HG03039 (cell line): ENCODE measurements around the gene UTY.

Experiments used
- ATAC-seq: cut with Tn5 transposase; IDR thresholded peaks from one replicate; pipeline ENCODE4 v1.9.1; 2021; ENCODE audit warnings: mild to moderate bottlenecking, moderate library complexity; ENCODE audit not compliant: unreplicated experiment

UTY gene

GRCh38 chrY:13416869-13417661 lies 62.8 kb downstream of the UTY start:
- peak; percentile 78 for ATAC-seq

- ATAC-seq: no peak
Observed at GRCh38 chrY:13415556-13415955, 64.3 kb downstream of the UTY start.

GRCh38 chrY:13398876-13399275 lies 81.0 kb downstream of the UTY start:
- ATAC-seq: no peak

- peak; percentile 65 for ATAC-seq
Observed at GRCh38 chrY:13381110-13381683, 98.6 kb downstream of the UTY start.

- ATAC-seq: no peak
Observed at GRCh38 chrY:13370868-13371800, 108.7 kb downstream of the UTY start.

GRCh38 chrY:13370245-13370644 lies 109.6 kb downstream of the UTY start:
- ATAC-seq: no peak

- no peak for ATAC-seq
Observed at GRCh38 chrY:13368513-13368845, 111.4 kb downstream of the UTY start.

GRCh38 chrY:13363641-13364040 lies 116.2 kb downstream of the UTY start:
- no peak for ATAC-seq

GRCh38 chrY:13362662-13363061 lies 117.2 kb downstream of the UTY start:
- no peak for ATAC-seq

- no peak for ATAC-seq
Observed at GRCh38 chrY:13361656-13362636, 117.9 kb downstream of the UTY start.

GRCh38 chrY:13351443-13351842 lies 128.4 kb downstream of the UTY start:
- ATAC-seq: no peak

GRCh38 chrY:13347106-13347505 lies 132.7 kb downstream of the UTY start:
- no peak for ATAC-seq

GRCh38 chrY:13345549-13345948 lies 134.3 kb downstream of the UTY start:
- no peak for ATAC-seq

GRCh38 chrY:13343307-13343946 lies 136.4 kb downstream of the UTY start:
- ATAC-seq: peak; percentile 59

- ATAC-seq: no peak
Observed at GRCh38 chrY:13339939-13340338, 139.9 kb downstream of the UTY start.

- ATAC-seq: no peak
Observed at GRCh38 chrY:13339381-13339780, 140.5 kb downstream of the UTY start.

GRCh38 chrY:13338711-13339110 lies 141.1 kb downstream of the UTY start:
- ATAC-seq: no peak

- no peak for ATAC-seq
Observed at GRCh38 chrY:13337934-13338333, 141.9 kb downstream of the UTY start.

- ATAC-seq: no peak
Observed at GRCh38 chrY:13333791-13334190, 146.0 kb downstream of the UTY start.

GRCh38 chrY:13330651-13331050 lies 149.2 kb downstream of the UTY start:
- no peak for ATAC-seq
